ENCODE results near the gene FKBP5.
A peak's percentile ranks its signal among the peaks of the same experiment; 100 is the strongest.

Gene FKBP5

GRCh38 chr6:35728683-35729678 lies 40.3 kb upstream of the FKBP5 start:
- Histone ChIP-seq H3K9me3 (replicated peaks in 1 of 2; ENCODE audit: control insufficient read depth in 2 of 2, insufficient read depth in 1 of 2, low read depth in 1 of 2, low read length in 2 of 2) (no peaks in the 10 kb centered on the region), H2BK15ac (ENCODE audit: low read length) (peak overlapping the region; percentile 93), H3K23ac (ENCODE audit: low read depth, low read length, poor library complexity) (peak overlapping the region; percentile 56), H3K4me2 (ENCODE audit: insufficient read depth, low read length, poor library complexity, severe bottlenecking) (no peak overlapping the region), H3K4ac (ENCODE audit: low read length) (no peak overlapping the region), H2BK12ac (ENCODE audit: low read length) (peak overlapping the region; percentile 91), H3K18ac (ENCODE audit: low read length) (peak overlapping the region; percentile 77), H3K14ac (ENCODE audit: low read length) (peak overlapping the region; percentile 59), H3K79me1 (ENCODE audit: low read depth, low read length) (no peaks in the 10 kb centered on the region), H2AFZ (ENCODE audit: low read length) (no peak overlapping the region), H3K4me1 (ENCODE audit: control insufficient read depth in 2 of 2, insufficient read depth in 1 of 2, low read depth in 1 of 2, low read length in 2 of 2) (peaks cover 41 to 45% of the 10 kb centered on the region in 2 donors), H2BK120ac (ENCODE audit: low read depth, low read length) (peak overlapping the region; percentile 29), H3K36me3 (replicated peaks in 1 of 2; ENCODE audit: control insufficient read depth in 2 of 2, insufficient read depth in 2 of 2, low read length in 2 of 2) (no peaks in the 10 kb centered on the region), H3K27ac (replicated peaks; ENCODE audit: low read length) (no peak overlapping the region), H3K9ac (ENCODE audit: low read depth, low read length, poor library complexity) (peak overlapping the region; percentile 64), H4K8ac (ENCODE audit: low read depth, low read length) (no peak overlapping the region), H3K4me3 (ENCODE audit: low read length in 2 of 2) (peak overlapping the region in 1 of 2 donors; percentile 79), H4K91ac (ENCODE audit: low read depth, low read length, poor library complexity) (no peak overlapping the region), H2BK5ac (ENCODE audit: low read length) (peak overlapping the region; percentile 57), H3K27me3 (ENCODE audit: control insufficient read depth in 3 of 3, insufficient read depth in 3 of 3, low read depth in 1 of 3, low read length in 3 of 3) (peaks cover 0 to 5% (median 0%) of the 10 kb centered on the region in 3 experiments), H2AK5ac (ENCODE audit: low read depth, low read length) (peak overlapping the region; percentile 85)
- WGBS, 2 donors (ENCODE audit: extremely low coverage in 2 of 2, insufficient read length in 2 of 2, insufficient replicate concordance in 1 of 2): no CpG with 5 or more reads among the region's 12 CpGs
- DNase-seq (ENCODE audit: low spot score): no peak

GRCh38 chr6:35727935-35728682 lies 39.4 kb upstream of the FKBP5 start:
- Histone ChIP-seq H3K4ac (ENCODE audit: low read length) (peak overlapping the region; percentile 77), H3K4me1 (ENCODE audit: control insufficient read depth in 2 of 2, insufficient read depth in 1 of 2, low read depth in 1 of 2, low read length in 2 of 2) (peaks cover 40 to 45% of the 10 kb centered on the region in 2 donors), H2BK5ac (ENCODE audit: low read length) (peak overlapping the region; percentile 33), H3K36me3 (replicated peaks in 1 of 2; ENCODE audit: control insufficient read depth in 2 of 2, insufficient read depth in 2 of 2, low read length in 2 of 2) (no peaks in the 10 kb centered on the region), H3K9me3 (replicated peaks in 1 of 2; ENCODE audit: control insufficient read depth in 2 of 2, insufficient read depth in 1 of 2, low read depth in 1 of 2, low read length in 2 of 2) (no peaks in the 10 kb centered on the region), H3K9ac (ENCODE audit: low read depth, low read length, poor library complexity) (peak overlapping the region; percentile 94), H2BK15ac (ENCODE audit: low read length) (peak overlapping the region; percentile 86), H3K23ac (ENCODE audit: low read depth, low read length, poor library complexity) (peak overlapping the region; percentile 89), H3K18ac (ENCODE audit: low read length) (peak overlapping the region; percentile 99), H3K4me2 (ENCODE audit: insufficient read depth, low read length, poor library complexity, severe bottlenecking) (peak overlapping the region; percentile 96), H4K8ac (ENCODE audit: low read depth, low read length) (no peak overlapping the region), H4K91ac (ENCODE audit: low read depth, low read length, poor library complexity) (peak overlapping the region; percentile 87), H3K4me3 (ENCODE audit: low read length in 2 of 2) (peak overlapping the region; percentile 79 to 81), H2AK5ac (ENCODE audit: low read depth, low read length) (peak overlapping the region; percentile 93), H3K27me3 (ENCODE audit: control insufficient read depth in 3 of 3, insufficient read depth in 3 of 3, low read depth in 1 of 3, low read length in 3 of 3) (peaks cover 0 to 5% (median 0%) of the 10 kb centered on the region in 3 experiments), H3K79me1 (ENCODE audit: low read depth, low read length) (no peaks in the 10 kb centered on the region), H2BK120ac (ENCODE audit: low read depth, low read length) (peak overlapping the region; percentile 95), H3K27ac (replicated peaks; ENCODE audit: low read length) (peak overlapping the region; percentile 54), H3K14ac (ENCODE audit: low read length) (peak overlapping the region; percentile 85), H2AFZ (ENCODE audit: low read length) (peak overlapping the region; percentile 91), H2BK12ac (ENCODE audit: low read length) (peak overlapping the region; percentile 53)
- no peak for DNase-seq (ENCODE audit: low spot score)
- WGBS, 2 donors (ENCODE audit: extremely low coverage in 2 of 2, insufficient read length in 2 of 2, insufficient replicate concordance in 1 of 2): no CpG with 5 or more reads among the region's 57 CpGs

DNA sequence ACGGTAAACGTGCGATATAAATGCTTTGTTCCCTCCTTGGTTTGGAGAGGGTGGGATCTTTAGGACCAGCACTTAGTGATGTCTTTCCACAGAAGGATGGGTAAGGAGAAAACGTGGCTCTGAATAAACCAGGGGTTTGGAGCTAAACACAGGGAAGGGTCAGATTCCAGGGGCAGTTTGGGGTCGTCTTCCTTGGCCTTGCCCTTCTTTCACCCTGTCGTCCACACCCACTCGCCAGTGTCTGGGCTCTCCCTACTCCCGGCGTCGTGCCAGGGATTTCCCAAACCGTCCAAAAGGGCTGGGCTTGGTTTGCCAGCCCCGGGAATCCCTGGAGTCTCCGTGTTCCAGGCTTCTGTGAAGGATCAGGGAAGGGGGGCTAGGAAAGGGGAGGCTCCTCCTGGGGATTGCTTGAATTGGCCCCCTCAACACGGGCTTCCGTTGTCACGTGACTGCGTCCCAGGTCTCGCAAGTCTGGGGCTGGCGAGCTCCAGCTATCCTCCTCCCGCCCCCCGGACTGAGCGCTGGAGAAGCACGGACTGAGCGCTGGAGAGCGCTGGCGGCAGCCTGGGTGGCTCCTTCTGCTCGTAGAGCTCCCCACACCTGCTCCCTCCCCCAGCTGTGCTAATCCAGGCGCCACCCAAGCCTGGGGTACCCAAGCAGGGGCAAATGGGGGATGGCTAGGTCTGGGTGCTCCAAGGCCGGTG lies 38.7 kb upstream of the FKBP5 start:
- DNase-seq (ENCODE audit: low spot score): no peak
- peak overlapping the region; percentile 99 for H3K18ac ChIP-seq (ENCODE audit: low read length)
- H3K4me3 ChIP-seq (ENCODE audit: low read length in 2 of 2): peak overlapping the region; percentile 79 to 81
- peaks cover 35 to 43% of the 10 kb centered on the region in 2 donors for H3K4me1 ChIP-seq (ENCODE audit: control insufficient read depth in 2 of 2, insufficient read depth in 1 of 2, low read depth in 1 of 2, low read length in 2 of 2)
- peak overlapping the region; percentile 93 for H2AK5ac ChIP-seq (ENCODE audit: low read depth, low read length)
- no peaks in the 10 kb centered on the region for H3K9me3 ChIP-seq (replicated peaks in 1 of 2; ENCODE audit: control insufficient read depth in 2 of 2, insufficient read depth in 1 of 2, low read depth in 1 of 2, low read length in 2 of 2)
- peak overlapping the region; percentile 53 for H2BK12ac ChIP-seq (ENCODE audit: low read length)
- H4K91ac ChIP-seq (ENCODE audit: low read depth, low read length, poor library complexity): peak overlapping the region; percentile 87
- peak overlapping the region; percentile 54 for H3K27ac ChIP-seq (replicated peaks; ENCODE audit: low read length)
- peak overlapping the region; percentile 33 for H2BK5ac ChIP-seq (ENCODE audit: low read length)
- peaks cover 0 to 5% (median 0%) of the 10 kb centered on the region in 3 experiments for H3K27me3 ChIP-seq (ENCODE audit: control insufficient read depth in 3 of 3, insufficient read depth in 3 of 3, low read depth in 1 of 3, low read length in 3 of 3)
- H2BK15ac ChIP-seq (ENCODE audit: low read length): peak overlapping the region; percentile 86
- peak overlapping the region; percentile 96 for H3K4me2 ChIP-seq (ENCODE audit: insufficient read depth, low read length, poor library complexity, severe bottlenecking)
- H3K23ac ChIP-seq (ENCODE audit: low read depth, low read length, poor library complexity): peak overlapping the region; percentile 89
- H3K79me1 ChIP-seq (ENCODE audit: low read depth, low read length): no peaks in the 10 kb centered on the region
- peak overlapping the region; percentile 95 for H2BK120ac ChIP-seq (ENCODE audit: low read depth, low read length)
- no CpG with 5 or more reads among the region's 29 CpGs for WGBS, 2 donors (ENCODE audit: extremely low coverage in 2 of 2, insufficient read length in 2 of 2, insufficient replicate concordance in 1 of 2)
- H3K4ac ChIP-seq (ENCODE audit: low read length): peak overlapping the region; percentile 77
- H3K14ac ChIP-seq (ENCODE audit: low read length): peak overlapping the region; percentile 85
- no peak overlapping the region for H4K8ac ChIP-seq (ENCODE audit: low read depth, low read length)
- H2AFZ ChIP-seq (ENCODE audit: low read length): peak overlapping the region; percentile 91
- no peaks in the 10 kb centered on the region for H3K36me3 ChIP-seq (replicated peaks in 1 of 2; ENCODE audit: control insufficient read depth in 2 of 2, insufficient read depth in 2 of 2, low read length in 2 of 2)
- peak overlapping the region; percentile 94 for H3K9ac ChIP-seq (ENCODE audit: low read depth, low read length, poor library complexity)

Data from neuronal stem cell (in vitro differentiated cells).